Vagina (tissue), 2 donors: Measurements from ENCODE around the gene NCK1. TPM values are rescaled to one million over a fixed set of nuclear protein-coding genes. Genes with fewer than 3 reads are reported as not detected.

Source experiments
- DNase-seq, 2 donors: peaks; one replicate each; pipeline ENCODE4 v3.0.0-alpha.2; 2017; ENCODE audit errors: extremely low spot score in 2 of 2
- H3K27ac ChIP-seq: fragments of 200-600 bp; sonication (generic); one replicate; pipeline ENCODE4 v1.5.1; 2019
- H3K27me3 ChIP-seq: fragments of 200-600 bp; sonication (generic); one replicate; pipeline ENCODE4 v1.5.1; 2019
- H3K36me3 ChIP-seq, 2 donors: fragments of 200-600 bp; sonication (generic); one replicate each; pipeline ENCODE4 v1.5.1; 2017 to 2019
- H3K4me1 ChIP-seq: fragments of 200-600 bp; sonication (generic); one replicate; pipeline ENCODE4 v1.5.1; 2019
- H3K4me3 ChIP-seq, 2 donors: fragments of 200-600 bp; sonication (generic); 1 replicate in 1 of 2; 2 replicates in 1 of 2; pipeline ENCODE4 v1.5.1; 2016 to 2019
- H3K9me3 ChIP-seq: fragments of 200-600 bp; sonication (generic); one replicate; pipeline ENCODE4 v1.5.1; 2019
- POLR2A ChIP-seq, 2 donors: fragments of 450-650 bp; IDR thresholded peaks; one replicate each; pipeline ENCODE4 v1.6.1; 2017; ENCODE audit warnings: antibody characterized with exemption in 2 of 2, mild to moderate bottlenecking in 2 of 2, moderate library complexity in 2 of 2
- POLR2AphosphoS5 ChIP-seq, 2 donors: sonication (generic); formaldehyde crosslinking; IDR thresholded peaks; one replicate each; pipeline ENCODE4 v1.9.0; 2017; ENCODE audit warnings: antibody characterized with exemption in 2 of 2, mild to moderate bottlenecking in 2 of 2, low read depth in 1 of 2; ENCODE audit not compliant: insufficient read depth in 1 of 2
- intact Hi-C: fragments of 100-400 bp; cut with DNase I; formaldehyde crosslinking; loops from one replicate; pipeline ENCODE4 v1.15.1; 2023
- total RNA-seq: library from RNA; depleted of rRNA; stranded (reverse); fragments of >200 nt; gene quantifications from one replicate; pipeline ENCODE4 v1.2.3, GENCODE V29; 2016
- TF ChIP-seq, protein P1 (sequence below), 3 experiments: fragments of 450-650 bp in 2 of 3; fragments of 200-600 bp in 1 of 3; sonication (generic) in 1 of 3; IDR thresholded peaks; one replicate each; pipeline ENCODE4 v1.5.1; 2017 to 2019; ENCODE audit warnings: antibody characterized with exemption in 3 of 3, mild to moderate bottlenecking in 2 of 3, moderate library complexity in 2 of 3

NCK1 gene
- total RNA-seq, 1 donor from 2014 or later: 45.7 TPM

DNA sequence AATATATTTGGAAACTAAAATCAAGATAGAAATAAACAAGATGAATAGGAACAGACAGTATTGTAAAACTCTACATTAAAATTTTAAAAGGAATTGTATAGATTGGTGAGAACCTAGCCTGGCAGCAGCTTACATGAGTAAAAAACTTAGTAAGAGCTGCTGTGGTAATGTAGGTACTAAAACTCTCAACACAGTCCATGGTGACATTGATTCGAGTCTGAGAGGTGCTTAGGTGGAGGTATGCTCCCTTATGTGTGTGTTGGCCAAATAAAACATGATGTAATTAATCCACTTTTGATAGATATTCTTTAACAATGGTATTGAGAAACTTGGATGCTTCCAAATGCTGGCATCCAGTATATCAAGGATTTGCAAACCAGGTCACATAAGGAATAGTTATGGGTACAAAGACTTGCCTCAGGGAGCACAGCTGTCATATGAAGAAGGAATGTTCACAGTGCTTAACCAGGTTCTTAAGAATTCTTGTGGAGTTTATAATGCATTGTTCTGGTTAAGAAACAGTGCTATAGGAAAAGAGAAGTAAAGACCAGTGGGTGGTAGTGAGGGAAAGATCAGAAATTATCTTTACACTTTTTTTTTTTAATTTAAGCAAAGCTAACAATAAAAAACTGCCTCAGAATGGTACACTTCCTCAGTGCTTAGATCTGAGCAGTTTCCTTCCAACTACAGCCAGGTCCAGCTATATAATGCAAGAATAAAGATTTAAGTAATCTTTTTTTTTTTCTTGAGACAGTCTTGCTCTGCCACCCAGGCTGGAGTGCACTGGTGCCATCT lies 71.2 kb downstream of the NCK1 start:
- H3K9me3 ChIP-seq: no peaks in the 10 kb centered on the region
- H3K27ac ChIP-seq: peak overlapping the region; percentile 72
- peak overlapping the region in 1 of 2 donors; percentile 35 for H3K4me3 ChIP-seq
- H3K36me3 ChIP-seq: peaks cover 0 to 4% of the 10 kb centered on the region in 2 donors
- intact Hi-C loops: no loop called here
- TF ChIP-seq POLR2AphosphoS5 (IDR thresholded peaks at IDR 0.05; ENCODE audit: insufficient read depth in 1 of 2, low read depth in 1 of 2): peak in 1 of 2 donors; percentile 34
- TF ChIP-seq, protein P1, sequence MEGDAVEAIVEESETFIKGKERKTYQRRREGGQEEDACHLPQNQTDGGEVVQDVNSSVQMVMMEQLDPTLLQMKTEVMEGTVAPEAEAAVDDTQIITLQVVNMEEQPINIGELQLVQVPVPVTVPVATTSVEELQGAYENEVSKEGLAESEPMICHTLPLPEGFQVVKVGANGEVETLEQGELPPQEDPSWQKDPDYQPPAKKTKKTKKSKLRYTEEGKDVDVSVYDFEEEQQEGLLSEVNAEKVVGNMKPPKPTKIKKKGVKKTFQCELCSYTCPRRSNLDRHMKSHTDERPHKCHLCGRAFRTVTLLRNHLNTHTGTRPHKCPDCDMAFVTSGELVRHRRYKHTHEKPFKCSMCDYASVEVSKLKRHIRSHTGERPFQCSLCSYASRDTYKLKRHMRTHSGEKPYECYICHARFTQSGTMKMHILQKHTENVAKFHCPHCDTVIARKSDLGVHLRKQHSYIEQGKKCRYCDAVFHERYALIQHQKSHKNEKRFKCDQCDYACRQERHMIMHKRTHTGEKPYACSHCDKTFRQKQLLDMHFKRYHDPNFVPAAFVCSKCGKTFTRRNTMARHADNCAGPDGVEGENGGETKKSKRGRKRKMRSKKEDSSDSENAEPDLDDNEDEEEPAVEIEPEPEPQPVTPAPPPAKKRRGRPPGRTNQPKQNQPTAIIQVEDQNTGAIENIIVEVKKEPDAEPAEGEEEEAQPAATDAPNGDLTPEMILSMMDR (IDR thresholded peaks at IDR 0.05): no peak
- no peak for TF ChIP-seq POLR2A (IDR thresholded peaks at IDR 0.05)
- DNase-seq: no peak
- peaks cover 78% of the 10 kb centered on the region for H3K4me1 ChIP-seq
- H3K27me3 ChIP-seq: no peaks in the 10 kb centered on the region

DNA sequence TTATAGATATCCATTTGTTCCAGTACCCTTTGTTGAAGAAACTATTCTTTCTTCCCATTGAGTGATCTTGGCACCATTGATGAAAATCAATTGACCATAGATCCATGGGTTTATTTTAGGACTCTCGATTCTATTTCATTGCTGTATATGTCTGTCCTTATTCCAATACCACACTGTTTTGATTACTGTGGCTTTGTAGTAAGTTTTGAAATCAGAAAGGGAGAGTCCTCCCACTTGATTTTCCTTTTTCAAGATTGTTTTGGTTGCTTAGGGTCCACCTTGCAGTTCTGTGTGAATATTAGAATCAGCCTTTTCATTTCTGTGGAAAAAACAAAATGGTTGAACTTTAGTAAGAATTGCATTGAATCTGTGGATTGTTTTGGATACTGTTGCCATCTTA lies 75.2 kb downstream of the NCK1 start:
- TF ChIP-seq, protein P1 (IDR thresholded peaks at IDR 0.05): no peak
- Histone ChIP-seq H3K9me3 (no peaks in the 10 kb centered on the region), H3K4me3 (no peak overlapping the region), H3K27ac (no peak overlapping the region), H3K27me3 (no peaks in the 10 kb centered on the region), H3K4me1 (peaks cover 84% of the 10 kb centered on the region), H3K36me3 (peaks cover 0 to 4% of the 10 kb centered on the region in 2 donors)
- DNase-seq: no peak
- intact Hi-C loops: no loop called here

DNA sequence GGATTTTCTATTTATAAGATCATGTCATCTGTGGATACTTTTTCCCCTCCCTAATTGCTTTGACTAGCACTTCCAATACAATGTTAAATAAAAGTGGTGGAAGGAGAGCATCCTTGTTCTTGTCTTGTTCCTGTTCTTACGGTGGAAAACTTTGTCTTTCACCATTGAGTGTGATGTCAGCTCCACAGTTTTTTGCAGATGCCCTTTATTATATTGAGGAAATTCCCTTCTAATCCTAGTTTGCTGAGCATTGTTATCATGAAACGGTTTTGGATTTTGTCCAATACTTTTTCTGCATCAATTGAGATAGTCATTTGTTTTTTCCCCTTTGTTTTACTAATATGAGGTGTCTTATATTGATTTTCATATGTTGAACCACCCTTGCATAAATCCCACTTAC lies 75.8 kb downstream of the NCK1 start:
- Histone ChIP-seq H3K36me3 (peaks cover 0 to 4% of the 10 kb centered on the region in 2 donors), H3K27me3 (no peaks in the 10 kb centered on the region), H3K4me1 (peaks cover 84% of the 10 kb centered on the region), H3K27ac (no peak overlapping the region), H3K4me3 (no peak overlapping the region), H3K9me3 (no peaks in the 10 kb centered on the region)
- TF ChIP-seq POLR2A (IDR thresholded peaks at IDR 0.05) (no peak), POLR2AphosphoS5 (IDR thresholded peaks at IDR 0.05; ENCODE audit: insufficient read depth in 1 of 2, low read depth in 1 of 2) (no peak)
- TF ChIP-seq, protein P1 (IDR thresholded peaks at IDR 0.05): no peak
- intact Hi-C loops: no loop called here
- no peak for DNase-seq

DNA sequence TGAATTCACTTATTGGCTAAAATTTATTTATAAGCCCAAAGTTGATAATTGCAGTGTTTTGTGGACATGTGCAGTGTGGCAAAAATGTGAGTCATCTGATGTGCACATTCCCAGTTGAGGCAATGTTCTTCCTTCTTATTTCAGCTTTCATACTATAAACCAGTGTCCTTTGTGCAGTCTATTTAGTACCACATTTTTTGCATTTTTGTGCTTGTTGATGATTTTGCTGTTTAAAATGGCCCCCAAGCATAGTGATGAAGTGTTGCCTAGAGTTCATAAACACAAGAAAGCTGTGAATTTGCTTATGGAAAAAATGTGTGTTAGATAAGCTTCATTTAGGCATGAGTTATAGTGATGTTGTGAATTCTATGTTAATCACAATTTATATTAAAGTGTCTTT lies 76.3 kb downstream of the NCK1 start:
- TF ChIP-seq POLR2A (IDR thresholded peaks at IDR 0.05): no peak
- TF ChIP-seq, protein P1 (IDR thresholded peaks at IDR 0.05): no peak
- no peak for TF ChIP-seq POLR2AphosphoS5 (IDR thresholded peaks at IDR 0.05; ENCODE audit: insufficient read depth in 1 of 2, low read depth in 1 of 2)
- peaks cover 0 to 4% of the 10 kb centered on the region in 2 donors for H3K36me3 ChIP-seq
- peaks cover 84% of the 10 kb centered on the region for H3K4me1 ChIP-seq
- no peak for DNase-seq
- intact Hi-C loops: no loop called here
- no peaks in the 10 kb centered on the region for H3K9me3 ChIP-seq
- no peak overlapping the region for H3K4me3 ChIP-seq
- no peak overlapping the region for H3K27ac ChIP-seq
- no peaks in the 10 kb centered on the region for H3K27me3 ChIP-seq

DNA sequence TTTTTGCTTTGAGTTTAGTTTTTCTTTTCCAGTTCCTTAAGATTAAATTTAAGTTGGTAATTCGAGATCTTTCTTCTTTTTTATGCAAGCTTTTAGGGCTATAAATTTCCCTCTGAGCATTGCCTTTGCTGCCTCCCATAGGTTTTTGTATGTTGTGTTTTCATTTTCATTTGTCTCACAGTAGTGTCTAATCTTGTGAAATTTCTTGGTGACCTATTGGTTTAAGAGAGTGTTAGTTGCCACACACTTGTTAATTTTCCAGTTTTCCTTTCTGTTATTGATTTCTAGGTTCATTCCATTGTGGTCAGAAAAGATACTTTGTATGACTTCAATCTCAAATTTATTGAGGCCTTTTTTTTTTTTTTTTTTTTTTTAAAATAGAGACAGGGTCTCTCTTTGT lies 77.5 kb downstream of the NCK1 start:
- no peak for DNase-seq
- intact Hi-C loops: no loop called here
- Histone ChIP-seq H3K27me3 (no peaks in the 10 kb centered on the region), H3K27ac (no peak overlapping the region), H3K4me1 (peaks cover 82% of the 10 kb centered on the region), H3K9me3 (no peaks in the 10 kb centered on the region), H3K4me3 (no peak overlapping the region), H3K36me3 (peaks cover 0 to 2% of the 10 kb centered on the region in 2 donors)
- TF ChIP-seq, protein P1 (IDR thresholded peaks at IDR 0.05): no peak
- no peak for TF ChIP-seq POLR2AphosphoS5 (IDR thresholded peaks at IDR 0.05; ENCODE audit: insufficient read depth in 1 of 2, low read depth in 1 of 2)
- no peak for TF ChIP-seq POLR2A (IDR thresholded peaks at IDR 0.05)
